ENCODE data around the gene GPRIN3. TPM values are rescaled to one million over a fixed set of nuclear protein-coding genes. Genes with fewer than 3 reads are reported as not detected.
"Not testable (repeated sequence)": the region's sequence is repeated elsewhere in the genome, so short reads cannot be mapped to it uniquely, and the experiment has no call there.

GPRIN3 gene
- polyA plus RNA-seq, 3 donors, result 8.0 to 10.5 (median 8.3) TPM

DNA sequence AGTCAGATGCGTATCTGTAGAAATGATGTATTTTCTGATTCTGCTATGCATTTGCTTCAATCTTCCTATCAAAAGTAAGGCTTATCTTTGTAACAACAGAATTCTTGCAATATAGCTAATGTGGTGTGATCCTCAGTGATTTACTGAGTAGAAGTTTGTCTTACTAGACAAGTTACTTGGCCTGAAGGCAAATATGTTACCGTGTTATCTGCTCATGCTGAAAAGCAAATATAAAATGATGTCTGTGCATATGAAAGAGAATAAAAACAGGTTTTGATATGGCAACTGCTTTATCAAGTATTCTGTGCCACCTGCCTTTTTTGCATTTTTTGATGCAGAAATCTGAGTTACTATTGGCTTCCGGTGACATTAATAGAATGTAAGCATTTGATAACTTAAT, 103.7 kb downstream of the GPRIN3 start:
- no peak for DNase-seq (ENCODE audit: extremely low read depth in 1 of 11, low read depth in 9 of 11, low spot score in 4 of 11)

DNA sequence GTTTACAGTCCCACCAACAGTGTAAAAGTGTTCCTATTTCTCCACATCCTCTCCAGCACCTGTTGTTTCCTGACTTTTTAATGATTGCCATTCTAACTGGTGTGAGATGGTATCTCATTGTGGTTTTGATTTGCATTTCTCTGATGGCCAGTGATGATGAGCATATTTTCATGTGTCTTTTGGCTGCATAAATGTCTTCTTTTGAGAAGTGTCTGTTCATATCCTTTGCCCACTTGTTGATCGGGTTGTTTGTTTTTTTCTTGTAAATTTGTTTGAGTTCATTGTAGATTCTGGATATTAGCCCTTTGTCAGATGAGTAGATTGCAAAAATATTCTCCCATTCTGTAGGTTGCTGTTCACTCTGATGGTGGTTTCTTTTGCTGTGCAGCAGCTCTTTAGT, 108.2 kb downstream of the GPRIN3 start:
- not testable (repeated sequence) for DNase-seq (ENCODE audit: extremely low read depth in 1 of 11, low read depth in 9 of 11, low spot score in 4 of 11)

DNA sequence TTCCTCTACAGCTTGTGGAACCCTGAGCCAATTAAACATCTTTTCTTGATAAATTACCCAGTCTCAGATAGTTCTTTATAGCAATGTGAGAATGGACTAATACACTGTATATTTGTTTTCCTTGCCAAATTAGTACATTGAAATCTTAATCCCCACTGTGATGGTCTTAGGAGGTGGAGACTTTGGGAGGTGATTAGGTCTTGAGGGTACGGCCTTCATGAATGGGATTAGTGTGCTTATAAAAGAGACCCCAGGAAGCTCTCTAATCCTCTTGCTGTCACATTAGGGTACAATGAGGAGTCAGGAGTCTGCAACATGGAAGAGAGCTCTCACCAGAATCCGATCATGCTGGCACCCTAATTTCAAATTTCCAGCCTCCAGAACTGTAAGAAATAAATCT, 109.7 kb downstream of the GPRIN3 start:
- no peak for DNase-seq (ENCODE audit: extremely low read depth in 1 of 11, low read depth in 9 of 11, low spot score in 4 of 11)

GRCh38 chr4:89196745-89197144, 110.9 kb downstream of the GPRIN3 start:
- no peak for DNase-seq (ENCODE audit: extremely low read depth in 1 of 11, low read depth in 9 of 11, low spot score in 4 of 11)

- DNase-seq (ENCODE audit: extremely low read depth in 1 of 11, low read depth in 9 of 11, low spot score in 4 of 11), result no peak
Measured at GRCh38 chr4:89196056-89196674, 111.4 kb downstream of the GPRIN3 start.

DNA sequence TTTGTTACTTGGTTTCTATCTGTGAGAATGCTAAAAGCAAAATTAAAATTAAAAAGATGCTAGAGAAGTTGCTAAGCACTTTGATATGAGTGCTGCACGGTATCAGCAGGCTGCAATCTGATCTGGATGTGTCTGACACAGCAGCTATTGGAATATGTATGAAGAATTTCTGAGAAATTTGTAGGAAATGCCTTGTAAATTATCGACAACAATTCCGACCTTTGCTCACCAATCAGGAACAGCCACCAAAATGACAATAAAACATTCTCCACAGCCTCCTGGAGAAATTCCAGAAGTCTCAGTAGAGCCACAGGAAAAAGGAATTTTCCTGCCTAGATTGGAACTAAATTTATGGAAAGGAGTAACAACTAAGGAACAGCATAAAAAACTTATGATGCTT, 113.8 kb downstream of the GPRIN3 start:
- DNase-seq (ENCODE audit: extremely low read depth in 1 of 11, low read depth in 9 of 11, low spot score in 4 of 11), result peak in 3 of 11 donors; percentile 24 to 46 (median 31)

Other genes with a start within 250 kb of the GPRIN3 start
- gene TIGD2, start 196.3 kb downstream of the GPRIN3 start, polyA plus RNA-seq (ENCODE audit: insufficient read length in 3 of 3), result 10 to 100 TPM; 11.1 to 12.4 (median 12.3) TPM